H9 (cell line): Measurements from ENCODE around the gene ERCC4. TPM values are rescaled to one million over a fixed set of nuclear protein-coding genes. Genes with fewer than 3 reads are reported as not detected.

Experiments
- DNase-seq: peaks from one replicate; pipeline ENCODE4 v3.0.0-alpha.2; 2017
- H2AFZ ChIP-seq: one replicate; pipeline ENCODE4 v1.6.1; 2013; ENCODE audit warnings: mild to moderate bottlenecking, low read length, control low read depth, moderate library complexity
- H2AK5ac ChIP-seq: 2 replicates; pipeline ENCODE4 v1.6.1; 2013; ENCODE audit warnings: low read length, control low read depth, mixed read lengths; ENCODE audit not compliant: insufficient read length
- H2BK120ac ChIP-seq: one replicate; pipeline ENCODE4 v1.6.1; 2013; ENCODE audit warnings: low read depth, mild to moderate bottlenecking, low read length, control low read depth, inconsistent platforms; ENCODE audit not compliant: poor library complexity, severe bottlenecking
- H2BK12ac ChIP-seq: 2 replicates; pipeline ENCODE4 v1.6.1; 2013; ENCODE audit warnings: low read length, control low read depth, mixed read lengths, low read depth; ENCODE audit not compliant: insufficient read length
- H2BK15ac ChIP-seq: 2 replicates; pipeline ENCODE4 v1.6.1; 2013; ENCODE audit warnings: low read depth, low read length, control low read depth
- H2BK20ac ChIP-seq: one replicate; pipeline ENCODE4 v1.6.1; 2013; ENCODE audit warnings: low read depth, mild to moderate bottlenecking, low read length, control low read depth, inconsistent platforms; ENCODE audit not compliant: poor library complexity, severe bottlenecking
- H2BK5ac ChIP-seq: 2 replicates; pipeline ENCODE4 v1.6.1; 2013; ENCODE audit warnings: low read length, control low read depth, mixed read lengths; ENCODE audit not compliant: insufficient read length
- H3K14ac ChIP-seq: 2 replicates; pipeline ENCODE4 v1.6.1; 2013; ENCODE audit warnings: low read length, control low read depth; ENCODE audit not compliant: insufficient read depth
- H3K18ac ChIP-seq: 2 replicates; pipeline ENCODE4 v1.6.1; 2013; ENCODE audit warnings: low read depth, mild to moderate bottlenecking, mixed read lengths, low read length, control low read depth; ENCODE audit not compliant: insufficient read length
- H3K23ac ChIP-seq: 2 replicates; pipeline ENCODE4 v1.6.1; 2013; ENCODE audit warnings: low read length, control low read depth, mixed read lengths, low read depth; ENCODE audit not compliant: insufficient read length
- H3K23me2 ChIP-seq: 2 replicates; pipeline ENCODE4 v1.6.1; 2013; ENCODE audit warnings: low read depth, mild to moderate bottlenecking, mixed read lengths, low read length, control low read depth; ENCODE audit not compliant: insufficient read length, poor library complexity, severe bottlenecking
- H3K27ac ChIP-seq: 2 replicates; pipeline ENCODE4 v1.5.1; 2013; ENCODE audit warnings: low read length, control low read depth, mixed read lengths, low read depth; ENCODE audit not compliant: insufficient read length
- H3K27me3 ChIP-seq: 2 replicates; pipeline ENCODE4 v1.6.1; 2013; ENCODE audit warnings: low read length, control low read depth, inconsistent platforms; ENCODE audit not compliant: insufficient read depth
- H3K4ac ChIP-seq: 2 replicates; pipeline ENCODE4 v1.6.1; 2013; ENCODE audit warnings: low read depth, mild to moderate bottlenecking, control low read depth, inconsistent platforms, low read length, moderate library complexity
- H3K4me1 ChIP-seq: 2 replicates; pipeline ENCODE4 v1.6.1; 2013; ENCODE audit warnings: low read length, control low read depth, inconsistent platforms; ENCODE audit not compliant: insufficient read depth
- H3K4me2 ChIP-seq: 2 replicates; pipeline ENCODE4 v1.6.1; 2013; ENCODE audit warnings: low read length, control low read depth, mixed read lengths; ENCODE audit not compliant: insufficient read length, insufficient read depth
- H3K56ac ChIP-seq: 2 replicates; pipeline ENCODE4 v1.6.1; 2013; ENCODE audit warnings: low read depth, mild to moderate bottlenecking, mixed read lengths, low read length, control low read depth; ENCODE audit not compliant: insufficient read length
- H3K79me1 ChIP-seq: 2 replicates; pipeline ENCODE4 v1.6.1; 2013; ENCODE audit warnings: low read depth, mild to moderate bottlenecking, moderate library complexity, low read length, control low read depth, inconsistent platforms; ENCODE audit not compliant: insufficient read depth, poor library complexity, severe bottlenecking
- H3K79me2 ChIP-seq: 2 replicates; pipeline ENCODE4 v1.6.1; 2013; ENCODE audit warnings: low read length, control low read depth, inconsistent platforms; ENCODE audit not compliant: insufficient read depth
- H3K9ac ChIP-seq: 2 replicates; pipeline ENCODE4 v1.6.1; 2013; ENCODE audit warnings: low read length, control low read depth, mixed read lengths; ENCODE audit not compliant: insufficient read length; ENCODE audit errors: extremely low read depth
- H3K9me3 ChIP-seq: one replicate; pipeline ENCODE4 v1.6.1; 2013; ENCODE audit warnings: low read depth, low read length, inconsistent platforms; ENCODE audit not compliant: control insufficient read depth
- H3T11ph ChIP-seq: one replicate; pipeline ENCODE4 v1.6.1; 2013; ENCODE audit warnings: mild to moderate bottlenecking, low read length, control low read depth, inconsistent platforms
- H4K20me1 ChIP-seq: one replicate; pipeline ENCODE4 v1.6.1; 2013; ENCODE audit not compliant: control insufficient read depth, insufficient read length, insufficient read depth
- H4K5ac ChIP-seq: 2 replicates; pipeline ENCODE4 v1.6.1; 2013; ENCODE audit warnings: low read depth, mild to moderate bottlenecking, mixed read lengths, low read length, control low read depth; ENCODE audit not compliant: insufficient read length
- H4K8ac ChIP-seq: replicated peaks from 2 replicates; pipeline ENCODE4 v1.6.1; 2013; ENCODE audit warnings: low read length, control low read depth, mixed read lengths, low read depth; ENCODE audit not compliant: insufficient read length
- H4K91ac ChIP-seq: 2 replicates; pipeline ENCODE4 v1.6.1; 2013; ENCODE audit warnings: low read depth, mild to moderate bottlenecking, moderate library complexity, mixed read lengths, low read length, control low read depth; ENCODE audit not compliant: insufficient read length
- H3K27ac Mint-ChIP-seq, 3 experiments: 2 replicates in 2 of 3; 3 replicates in 1 of 3; pipeline ENCODE4 v1.8.0; 2020 to 2021; ENCODE audit warnings: mixed read lengths in 3 of 3, mild to moderate bottlenecking in 1 of 3, moderate library complexity in 1 of 3
- H3K27me3 Mint-ChIP-seq: 2 replicates; pipeline ENCODE4 v1.8.0; 2021; ENCODE audit warnings: low read depth, mild to moderate bottlenecking, moderate library complexity, mixed read lengths
- H3K36me3 Mint-ChIP-seq, 3 experiments: 2 replicates in 2 of 3; 3 replicates in 1 of 3; pipeline ENCODE4 v1.8.0; 2020 to 2021; ENCODE audit warnings: low read depth in 3 of 3, mixed read lengths in 3 of 3; ENCODE audit not compliant: insufficient read depth in 1 of 3
- H3K4me1 Mint-ChIP-seq, 2 experiments: 2 replicates each; pipeline ENCODE4 v1.8.0; 2020; ENCODE audit warnings: mixed read lengths in 2 of 2
- H3K4me3 Mint-ChIP-seq, 2 experiments: 2 replicates in 1 of 2; 3 replicates in 1 of 2; pipeline ENCODE4 v1.8.0; 2020 to 2021; ENCODE audit warnings: mild to moderate bottlenecking in 2 of 2, mixed read lengths in 2 of 2, moderate library complexity in 1 of 2
- H3K9me3 Mint-ChIP-seq, 2 experiments: 2 replicates in 1 of 2; 3 replicates in 1 of 2; pipeline ENCODE4 v1.8.0; 2020; ENCODE audit warnings: mild to moderate bottlenecking in 2 of 2, mixed read lengths in 2 of 2, moderate library complexity in 1 of 2
- CTCF ChIP-seq: fragments of 200-600 bp; sonication (generic); conservative IDR thresholded peaks from 3 replicates; pipeline ENCODE4 v1.8.0; 2021; ENCODE audit warnings: antibody characterized with exemption, mild to moderate bottlenecking
- WGBS: extraction: QIAGEN DNeasy Blood & Tissue Kit; methylation state at CpG from one replicate; pipeline ENCODE4 v1.1.7; 2013; ENCODE audit warnings: missing lambda C conversion rate, low lambda C conversion rate, mixed read lengths; ENCODE audit not compliant: insufficient read length; ENCODE audit errors: extremely low coverage; 5-methylcytosine and 5-hydroxymethylcytosine counted together
- total RNA-seq: library from RNA; stranded (reverse); gene quantifications from 2 replicates; pipeline ENCODE4 v1.2.1, GENCODE V29; 2021

ERCC4 gene
- total RNA-seq, 1 experiment from 2014 or later = 15.6 TPM

- H3K36me3 Mint-ChIP-seq = no peaks in the 10 kb centered on the region
- Histone ChIP-seq H3K4me1 (no peaks in the 10 kb centered on the region; the same call in 1 of the 2 replicates), H4K5ac (no peak overlapping the region), H4K8ac (no peak overlapping the region), H3K27me3 (no peaks in the 10 kb centered on the region), H3K56ac (no peak overlapping the region), H4K91ac (no peak overlapping the region), H3K23ac (no peak overlapping the region), H2BK12ac (no peak overlapping the region), H3K79me2 (no peaks in the 10 kb centered on the region), H3K9ac (no peak overlapping the region), H2BK5ac (no peak overlapping the region), H2BK120ac (no peak overlapping the region), H2AK5ac (no peak overlapping the region), H3K9me3 (no peaks in the 10 kb centered on the region), H3K79me1 (no peaks in the 10 kb centered on the region), H3K18ac (no peak overlapping the region), H2BK15ac (no peak overlapping the region), H2BK20ac (no peak overlapping the region), H3T11ph (no peak overlapping the region), H3K27ac (no peak overlapping the region), H4K20me1 (no peaks in the 10 kb centered on the region), H3K23me2 (no peaks in the 10 kb centered on the region), H3K14ac (no peak overlapping the region; the same call in 1 of the 2 replicates), H3K4me2 (no peak overlapping the region), H2AFZ (no peak overlapping the region), H3K4ac (no peak overlapping the region)
- TF ChIP-seq CTCF = no peak
- WGBS = no CpG with 5 or more reads among the region's 4 CpGs
- H3K4me3 Mint-ChIP-seq = no peak overlapping the region
- H3K4me1 Mint-ChIP-seq = peaks cover 7 to 8% of the 10 kb centered on the region in 2 experiments
- H3K27ac Mint-ChIP-seq = peak overlapping the region in 1 of 3 experiments; percentile 42; a peak in 1 of 7 replicates
- H3K27me3 Mint-ChIP-seq = no peaks in the 10 kb centered on the region
- no peak for DNase-seq
- H3K9me3 Mint-ChIP-seq = no peaks in the 10 kb centered on the region
These were observed 73.0 kb downstream of the ERCC4 start for GRCh38 chr16:13992976-13993375.
